Ramos (cell line): ENCODE data around the gene RNF8.
"Not testable (repeated sequence)": the region's sequence is repeated elsewhere in the genome, so short reads cannot be mapped to it uniquely, and the experiment has no call there.

Experiments used
- in situ Hi-C: fragments of 300-500 bp; cut with MboI; formaldehyde crosslinking; loops from one replicate; pipeline ENCODE4 v1.14.3; 2022; ENCODE audit warnings: low sequenced_read_pairs; ENCODE audit not compliant: unreplicated experiment

RNF8 gene, protein sequence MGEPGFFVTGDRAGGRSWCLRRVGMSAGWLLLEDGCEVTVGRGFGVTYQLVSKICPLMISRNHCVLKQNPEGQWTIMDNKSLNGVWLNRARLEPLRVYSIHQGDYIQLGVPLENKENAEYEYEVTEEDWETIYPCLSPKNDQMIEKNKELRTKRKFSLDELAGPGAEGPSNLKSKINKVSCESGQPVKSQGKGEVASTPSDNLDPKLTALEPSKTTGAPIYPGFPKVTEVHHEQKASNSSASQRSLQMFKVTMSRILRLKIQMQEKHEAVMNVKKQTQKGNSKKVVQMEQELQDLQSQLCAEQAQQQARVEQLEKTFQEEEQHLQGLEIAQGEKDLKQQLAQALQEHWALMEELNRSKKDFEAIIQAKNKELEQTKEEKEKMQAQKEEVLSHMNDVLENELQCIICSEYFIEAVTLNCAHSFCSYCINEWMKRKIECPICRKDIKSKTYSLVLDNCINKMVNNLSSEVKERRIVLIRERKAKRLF

DNA sequence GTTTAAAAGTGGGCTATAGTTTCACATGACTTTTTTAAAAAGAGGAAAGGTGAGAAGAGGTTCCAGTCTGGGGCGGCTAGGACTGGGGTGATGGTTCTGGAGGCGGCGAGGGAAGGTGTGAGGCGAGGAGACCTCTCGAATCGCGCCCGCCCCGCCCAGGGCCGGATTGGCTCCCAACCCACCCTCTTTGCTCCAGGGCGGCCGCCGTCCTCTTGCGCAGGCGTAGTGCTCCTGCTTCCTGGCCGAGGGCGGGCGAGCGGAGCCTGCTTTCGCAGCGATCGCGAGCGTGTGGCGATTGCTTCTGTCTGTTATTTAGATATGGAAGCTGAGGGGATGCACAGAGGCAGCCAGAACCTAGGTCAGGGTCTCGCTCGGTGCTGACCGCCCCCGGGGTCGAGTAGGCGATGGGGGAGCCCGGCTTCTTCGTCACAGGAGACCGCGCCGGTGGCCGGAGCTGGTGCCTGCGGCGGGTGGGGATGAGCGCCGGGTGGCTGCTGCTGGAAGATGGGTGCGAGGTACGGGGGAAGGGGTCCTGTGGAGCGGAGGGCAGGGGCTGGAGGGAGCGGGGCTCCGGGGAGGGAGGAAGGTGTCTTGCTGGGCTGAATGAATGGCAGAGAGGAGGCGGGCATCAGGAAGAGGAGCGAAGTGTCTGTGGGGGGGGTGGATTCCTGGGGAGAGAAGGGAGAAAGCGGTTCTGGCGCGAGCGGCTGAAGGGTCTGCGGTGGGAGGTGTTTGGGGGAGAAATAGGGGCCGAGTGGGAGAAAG lies at the start of gene RNF8:
Gene RNF8, plus strand, starts transcription at position 223 of the 765 bp plus-strand sequence. Its CDS starts 182 bp downstream, at position 405.
- in situ Hi-C loops, result no loop called here

DNA sequence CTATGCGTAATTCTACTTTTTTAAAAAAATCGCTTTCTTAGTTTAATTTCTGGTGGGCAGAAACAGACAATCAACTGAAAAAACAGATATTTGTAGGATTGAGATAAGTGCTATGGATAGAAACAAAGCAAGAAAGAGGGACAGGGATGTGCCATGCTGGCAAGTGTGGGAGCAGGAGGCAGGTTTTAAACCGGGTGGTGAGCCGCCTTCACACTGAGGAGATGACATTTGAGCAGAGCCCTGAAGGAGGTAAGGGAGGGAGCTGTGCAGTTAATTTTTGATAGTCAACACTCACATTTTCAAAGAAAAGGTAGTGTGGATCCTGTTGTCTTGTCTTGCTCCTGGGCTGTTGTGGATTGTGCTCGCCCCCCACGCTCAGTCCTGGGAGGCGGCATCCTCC lies 49.0 kb upstream of the RNF8 start:
- in situ Hi-C loops, result no loop called here

DNA sequence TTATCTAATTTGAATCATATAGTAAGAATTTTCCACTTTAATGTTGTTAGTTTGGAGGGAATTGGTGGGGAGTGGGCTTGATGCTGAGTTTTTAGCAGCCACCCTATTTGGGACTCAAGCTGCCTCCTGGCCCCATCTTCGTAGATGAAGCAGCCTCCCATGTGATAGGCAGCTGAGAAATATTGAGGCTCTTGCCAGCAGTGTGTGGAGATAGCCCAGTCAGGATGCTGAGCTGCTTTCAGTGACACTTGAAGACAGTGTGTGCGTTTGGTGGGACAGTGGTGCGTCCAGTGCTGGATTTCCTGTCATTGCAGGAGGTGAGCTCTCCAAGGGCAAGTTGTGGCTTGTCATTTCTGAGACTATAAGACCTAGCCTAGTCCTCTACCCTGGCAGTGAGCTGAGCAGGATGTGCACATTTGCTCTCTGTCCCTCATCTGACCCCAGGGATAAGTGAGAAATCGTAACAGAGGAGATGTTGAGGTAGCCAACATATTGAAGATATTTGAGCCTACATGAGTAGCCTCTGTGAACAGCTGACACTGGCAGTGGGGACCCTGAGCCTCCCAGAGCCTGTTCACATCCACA lies 47.9 kb upstream of the RNF8 start:
- in situ Hi-C loops, result no loop called here

DNA sequence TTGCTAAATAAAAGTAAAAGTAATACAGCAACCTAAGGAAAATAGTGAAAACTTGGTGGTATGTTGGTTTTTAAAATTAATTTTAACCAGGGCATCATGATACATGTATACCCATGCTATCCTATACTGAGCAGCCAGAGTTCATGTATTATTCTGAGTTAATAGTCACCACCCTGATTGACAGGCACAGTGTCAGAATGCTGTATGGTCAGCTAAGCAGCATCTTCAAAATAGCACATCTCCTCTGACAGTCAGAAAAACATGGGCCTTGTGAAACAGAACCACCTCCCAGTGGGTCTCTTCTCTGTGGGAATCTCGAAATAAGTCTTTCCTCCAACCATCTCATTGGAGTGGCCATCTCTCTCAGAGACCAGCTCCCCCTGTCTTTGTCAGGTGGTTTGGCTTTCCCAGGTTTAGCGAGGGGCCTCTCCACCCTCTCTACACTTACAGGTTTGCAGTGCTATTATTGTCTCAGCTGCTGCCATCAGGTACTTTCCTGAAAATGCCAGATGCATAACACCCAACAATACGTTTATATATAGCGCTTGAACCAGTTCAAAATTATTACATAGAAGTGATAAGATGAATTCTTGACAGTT lies 47.1 kb upstream of the RNF8 start:
- in situ Hi-C loops, result no loop called here

DNA sequence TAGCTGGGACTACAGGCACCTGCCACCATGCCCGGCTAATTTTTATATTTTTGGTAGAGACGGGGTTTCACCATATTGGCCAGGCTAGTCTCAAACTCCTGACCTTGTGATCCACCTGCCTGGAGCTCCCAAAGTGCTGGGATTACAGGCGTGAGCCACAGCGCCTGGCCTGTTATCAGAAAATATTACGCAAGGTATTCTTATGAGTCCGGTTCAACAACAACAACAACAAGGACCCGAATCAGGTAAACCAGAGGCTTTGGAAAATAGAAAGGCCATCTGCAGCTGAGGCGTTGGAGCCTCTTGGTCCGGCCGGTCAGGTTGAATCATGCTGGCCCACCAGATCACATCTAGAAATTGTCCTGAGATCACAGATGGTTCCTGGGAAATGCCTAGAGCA lies 46.3 kb upstream of the RNF8 start:
- in situ Hi-C loops, result not testable (repeated sequence)

DNA sequence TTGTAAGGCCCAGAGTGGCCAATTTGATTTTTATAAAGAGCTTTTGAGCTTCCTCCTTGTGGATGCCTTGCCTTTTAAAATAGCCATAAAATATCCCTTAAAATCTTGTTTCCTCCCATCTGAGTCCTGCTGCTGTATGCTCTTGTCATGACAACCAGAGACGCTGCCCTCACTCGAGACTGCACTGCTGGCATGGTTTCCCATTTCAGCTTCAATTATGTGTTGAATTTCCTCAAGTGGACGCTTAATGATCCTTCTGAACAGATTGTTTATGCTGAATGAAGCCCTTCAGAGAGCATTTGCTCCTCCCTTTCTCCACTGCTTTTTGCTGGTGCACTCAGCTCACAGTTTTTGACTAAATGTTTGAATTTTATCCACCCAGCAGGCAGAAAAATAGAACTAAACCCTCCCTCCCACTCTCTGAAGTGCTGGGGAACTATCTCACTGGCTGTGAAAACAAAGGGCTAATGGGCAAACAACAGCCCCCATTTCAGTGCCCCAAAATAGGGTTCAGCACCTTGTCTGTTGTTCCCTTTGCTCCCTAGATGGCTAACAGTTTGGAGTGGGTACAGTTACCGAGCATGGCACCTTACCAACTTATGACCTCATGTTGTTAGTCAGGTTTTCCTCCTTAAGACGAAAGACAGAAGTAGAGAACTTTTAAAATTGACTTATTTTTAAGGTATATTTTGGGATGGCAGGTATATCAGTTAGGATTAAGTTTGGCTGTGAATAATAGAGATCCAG lies 45.5 kb upstream of the RNF8 start:
- in situ Hi-C loops, result no loop called here

DNA sequence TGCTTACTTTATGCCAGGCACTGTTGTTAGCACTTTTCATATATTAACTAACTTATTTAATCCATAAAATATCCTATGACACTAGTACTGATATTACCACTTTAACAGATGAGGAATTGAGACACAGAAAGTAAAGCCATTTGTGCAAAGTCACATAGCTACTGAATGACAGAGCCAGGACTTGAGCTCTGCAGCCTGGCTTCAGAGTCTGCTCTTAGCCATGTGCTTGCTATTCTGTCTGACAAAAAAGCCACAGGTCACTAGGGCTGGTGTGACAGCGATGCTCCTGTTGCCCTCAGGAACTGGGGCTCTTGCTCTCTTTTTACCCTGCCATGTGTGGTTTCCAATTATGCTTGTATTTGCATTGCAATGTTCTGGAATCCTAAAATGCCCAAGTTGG lies 44.7 kb upstream of the RNF8 start:
- in situ Hi-C loops, result no loop called here

DNA sequence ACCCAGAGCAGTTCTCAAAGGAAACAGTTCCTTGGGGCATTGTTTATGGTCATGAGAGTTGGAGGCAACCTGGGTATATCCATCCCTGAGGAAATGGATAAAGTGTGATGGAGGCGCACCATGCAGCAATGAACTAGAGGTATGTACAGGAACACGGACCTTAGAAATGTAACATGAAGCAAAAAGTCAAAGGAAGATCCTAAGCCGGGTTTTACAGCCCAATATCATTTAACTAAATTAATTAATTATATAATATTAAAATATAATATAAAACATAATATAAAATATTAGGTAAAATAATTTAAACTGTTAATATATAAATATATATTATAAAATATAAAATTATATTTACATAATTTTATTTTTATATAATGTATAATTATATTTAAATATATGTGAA lies 44.1 kb upstream of the RNF8 start:
- in situ Hi-C loops, result no loop called here

DNA sequence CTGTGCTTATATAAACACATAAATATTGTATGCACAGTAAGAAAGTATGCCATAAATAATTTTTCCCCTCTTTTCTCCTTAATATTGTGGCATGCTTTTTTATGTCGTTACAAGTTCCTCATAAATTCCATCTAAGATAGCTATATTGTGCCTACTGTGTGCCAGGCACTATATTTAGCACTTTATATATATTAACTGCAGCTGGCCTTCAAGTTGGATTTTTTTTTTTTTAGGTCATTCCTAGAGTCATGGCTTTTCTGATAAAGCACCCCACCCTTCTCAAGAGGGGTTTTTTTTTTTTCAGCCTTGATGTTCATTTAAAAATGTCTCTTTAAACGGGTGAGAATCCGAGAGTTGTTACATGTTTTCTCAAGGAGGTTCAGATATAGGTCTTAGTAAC lies 42.8 kb upstream of the RNF8 start:
- in situ Hi-C loops, result no loop called here

DNA sequence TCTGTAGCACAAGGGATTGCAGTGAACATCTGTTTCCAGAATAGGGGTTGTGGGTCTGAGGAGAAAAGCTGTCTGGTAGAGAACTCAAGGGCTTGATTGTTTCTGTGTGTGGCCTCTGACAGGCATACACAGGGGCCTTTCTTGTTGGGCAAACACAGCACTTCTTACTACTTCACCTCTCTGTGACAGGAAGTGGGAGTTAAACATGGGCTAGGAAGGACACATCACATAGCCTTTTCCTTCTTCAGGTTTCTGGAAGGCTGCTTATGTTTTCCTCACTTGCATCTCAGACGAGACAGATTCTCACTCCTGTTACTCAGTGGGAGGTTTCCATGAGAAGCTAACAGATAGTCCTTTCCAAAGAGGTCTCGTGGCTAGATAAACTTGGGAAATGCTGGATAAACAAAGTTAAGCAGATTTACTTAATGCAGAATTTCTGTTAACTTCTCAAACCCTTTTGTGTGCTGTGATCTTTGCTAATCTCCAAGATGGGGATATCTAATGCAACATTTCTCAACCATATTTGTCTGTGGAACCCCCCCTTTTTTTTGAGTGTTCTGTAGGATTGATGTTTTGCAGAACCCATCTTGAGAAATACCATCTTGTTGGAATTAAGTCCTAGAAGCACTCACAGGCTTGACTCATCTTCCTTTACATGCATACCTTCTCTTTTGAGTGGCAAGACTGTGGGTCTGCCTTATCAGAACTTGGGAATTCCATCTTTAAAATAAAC lies 41.9 kb upstream of the RNF8 start:
- in situ Hi-C loops, result no loop called here

DNA sequence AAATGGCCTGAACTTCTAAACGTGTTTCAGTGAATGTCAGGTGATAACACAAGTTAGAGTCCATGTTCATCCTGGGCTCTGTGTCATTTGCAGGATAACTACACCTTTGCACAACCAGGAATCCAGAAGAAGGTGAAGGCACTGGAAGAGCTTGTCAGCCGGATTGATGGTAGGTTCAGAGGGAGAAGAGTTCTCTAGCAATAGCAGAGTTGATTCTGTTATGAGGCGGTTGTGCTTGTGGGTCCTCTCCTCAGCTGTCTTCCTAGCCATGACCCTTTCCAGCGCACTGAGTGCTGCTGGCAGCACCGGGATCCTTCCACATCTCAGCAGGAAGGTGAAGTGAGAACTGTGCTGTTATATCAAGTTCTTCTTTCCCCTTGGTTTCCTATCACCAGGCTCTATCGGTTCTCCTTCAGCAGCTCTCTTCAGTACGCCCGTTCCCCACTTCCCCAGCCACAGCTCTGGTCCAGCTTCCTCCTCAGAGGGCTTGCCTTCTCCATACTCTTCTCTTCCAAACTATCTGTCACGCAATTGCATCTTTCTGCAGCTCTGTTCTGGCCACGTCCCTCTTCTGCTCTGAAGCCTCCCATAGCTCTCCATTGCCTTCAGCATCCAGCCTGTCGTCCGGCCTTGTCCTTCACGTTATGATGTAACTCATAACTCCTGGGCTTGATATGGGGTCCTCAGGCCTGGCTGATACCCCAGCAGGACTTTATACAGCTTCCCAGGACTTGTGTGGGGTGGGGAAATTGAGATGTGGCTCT lies 39.9 kb upstream of the RNF8 start:
- in situ Hi-C loops, result no loop called here

DNA sequence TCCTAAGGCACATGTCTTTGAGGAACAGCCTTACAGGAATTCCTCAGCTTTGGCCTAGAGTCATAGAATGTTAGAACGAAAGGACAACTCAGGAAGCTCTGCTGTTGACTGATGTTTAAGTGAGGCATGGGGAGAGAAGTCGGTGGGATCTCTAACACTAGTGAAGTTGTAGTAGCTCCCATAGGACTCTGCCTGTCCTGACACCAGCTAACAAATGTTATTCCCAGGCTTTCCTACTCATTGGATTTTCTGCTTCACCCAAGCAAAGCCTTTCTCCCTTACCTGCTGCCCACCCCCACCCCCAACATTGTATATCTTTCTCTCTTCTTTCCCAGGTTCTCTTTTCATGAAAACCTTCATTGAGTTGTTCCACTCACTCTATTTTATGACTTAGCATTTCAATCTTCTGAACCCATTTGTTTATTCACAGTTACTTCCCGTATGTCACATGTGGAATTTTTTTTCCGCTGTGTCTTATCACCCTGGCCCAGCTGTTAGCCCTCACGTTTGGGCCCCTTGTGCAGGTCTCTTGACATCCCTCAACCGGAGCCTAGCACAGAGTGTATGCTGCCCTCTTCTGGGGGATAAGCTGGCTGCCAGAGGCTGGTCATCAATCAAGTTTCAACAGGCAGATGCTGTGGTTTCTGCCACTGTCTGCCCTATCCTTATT lies 39.2 kb upstream of the RNF8 start:
- in situ Hi-C loops, result no loop called here

DNA sequence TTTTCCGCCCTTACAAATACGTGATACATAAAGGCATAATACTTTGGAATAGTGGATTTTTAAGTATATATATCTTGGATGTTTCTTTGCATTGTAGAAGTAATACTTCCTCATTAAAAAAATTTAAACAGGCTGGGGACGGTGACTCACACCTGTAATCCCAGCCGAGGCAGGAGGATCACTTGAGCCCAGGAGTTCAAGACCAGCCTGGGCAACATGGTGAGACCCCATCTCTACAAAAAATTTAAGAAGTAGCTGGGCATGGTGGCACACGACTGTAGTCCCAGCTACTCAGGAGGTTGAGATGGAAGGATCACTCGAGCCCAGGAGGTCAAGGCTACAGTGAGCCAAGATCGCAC lies 38.6 kb upstream of the RNF8 start:
- in situ Hi-C loops, result no loop called here

DNA sequence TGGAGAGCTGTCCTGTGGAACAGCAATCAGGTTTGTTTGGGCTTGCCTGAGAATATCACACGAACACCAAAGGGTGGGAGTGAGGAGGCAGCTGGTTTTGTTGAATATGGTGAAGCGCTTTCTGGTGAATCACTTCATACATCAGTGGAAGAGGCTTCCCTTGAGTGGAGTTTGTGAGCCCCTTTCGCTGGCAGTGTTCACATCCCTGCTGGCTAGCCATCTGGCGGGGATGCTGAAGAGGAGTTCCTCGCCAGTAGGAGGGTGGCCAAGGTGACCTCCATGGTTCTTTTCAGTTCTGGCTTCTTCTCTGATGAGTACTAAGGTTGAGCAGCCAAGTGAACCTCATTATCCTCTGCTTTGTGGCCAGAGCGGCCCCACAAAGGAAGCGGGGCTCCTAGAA lies 37.7 kb upstream of the RNF8 start:
- in situ Hi-C loops, result no loop called here

DNA sequence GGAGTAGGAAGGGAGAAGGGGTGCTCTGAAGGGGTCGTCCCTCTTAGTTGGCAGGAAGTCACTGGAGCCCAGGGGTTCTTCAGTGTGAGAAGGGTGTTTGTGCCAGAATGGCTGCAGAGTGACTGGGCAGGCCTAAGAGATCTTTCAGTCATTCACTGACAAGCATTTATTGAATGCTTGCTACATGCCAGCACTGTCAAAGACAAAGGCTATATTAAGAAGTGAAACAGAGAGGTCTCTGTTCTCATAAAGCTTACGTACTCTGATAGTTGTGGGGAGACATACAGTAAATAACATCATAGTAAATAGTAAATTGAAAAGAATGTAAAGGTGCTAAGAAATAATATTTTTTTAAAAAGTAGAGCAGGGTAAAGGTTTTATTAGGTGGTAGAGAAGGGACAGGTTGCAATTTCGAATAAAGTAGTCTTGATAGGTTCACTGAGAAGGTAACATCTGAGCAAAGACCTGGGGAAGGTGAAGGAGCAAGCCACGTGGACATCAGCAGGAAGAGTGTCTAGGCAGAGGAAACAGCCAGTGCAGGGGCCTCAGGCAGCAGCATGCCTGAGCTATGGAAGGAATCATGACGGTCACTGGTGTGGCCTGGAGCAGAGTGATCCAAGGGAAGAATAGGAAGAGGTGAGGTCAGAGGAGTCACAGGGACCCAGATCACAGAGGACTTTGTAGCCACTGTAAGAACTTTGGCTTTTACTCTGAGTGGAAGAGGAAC lies 36.3 kb upstream of the RNF8 start:
- in situ Hi-C loops, result no loop called here

DNA sequence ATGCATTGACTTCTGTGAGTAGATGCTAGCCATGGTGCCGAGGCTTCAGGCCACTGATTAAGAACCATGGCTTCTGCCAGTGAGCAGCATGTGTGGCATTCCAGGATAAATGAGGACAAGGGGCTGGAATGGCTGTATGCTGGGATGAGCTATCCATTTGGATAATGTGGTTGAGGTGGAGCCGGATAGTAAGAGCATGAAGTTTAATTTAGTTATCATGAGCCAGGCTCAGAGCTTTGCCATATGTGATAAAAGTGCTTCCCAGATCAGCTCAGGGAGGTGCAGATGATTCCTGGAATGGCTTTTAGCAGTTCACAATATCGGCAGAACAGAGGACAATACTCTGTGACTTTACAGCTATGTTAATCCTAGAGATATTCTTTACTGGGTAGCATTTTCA lies 34.6 kb upstream of the RNF8 start:
- in situ Hi-C loops, result no loop called here

DNA sequence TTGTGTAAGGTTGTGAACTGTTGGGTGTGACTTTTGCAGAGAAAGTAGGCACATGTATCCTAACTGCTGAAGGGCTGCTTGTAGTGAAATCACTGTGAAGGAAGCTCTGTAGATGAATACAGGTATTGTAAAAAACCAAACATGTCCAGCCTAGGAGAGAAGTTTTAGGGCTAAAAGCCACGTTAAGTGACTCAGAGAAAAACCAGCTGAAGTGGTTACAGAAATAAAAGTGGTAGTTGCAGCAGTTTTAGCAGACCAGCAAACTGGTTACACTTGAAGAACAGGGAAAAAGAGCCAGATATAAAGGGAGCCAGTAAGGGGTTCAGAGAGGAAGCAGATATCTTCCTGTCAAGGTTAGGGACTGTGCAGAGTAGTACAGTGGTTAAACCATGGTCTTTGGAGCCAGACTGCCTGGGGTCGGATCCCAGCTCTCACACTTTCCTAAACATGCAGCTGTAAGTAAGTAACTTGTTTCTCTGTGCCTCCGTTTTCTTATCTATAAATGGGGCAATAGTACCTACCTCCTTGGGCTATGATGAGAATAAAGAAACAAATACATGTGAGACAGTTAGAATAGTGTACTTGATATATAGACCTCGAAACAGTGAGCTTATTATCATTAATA lies 33.8 kb upstream of the RNF8 start:
- in situ Hi-C loops, result no loop called here
